Keratinocyte (primary cell): ENCODE results near the gene DNPEP. TPM values are rescaled to one million over a fixed set of nuclear protein-coding genes. Genes with fewer than 3 reads are reported as not detected.

ENCODE experiments used
- DNase-seq: peaks from one replicate; pipeline ENCODE4 v3.0.0-alpha.2; 2011; ENCODE audit warnings: low read depth, missing footprints, low spot score
- FAIRE-seq: peaks from 2 replicates; lab custom pipeline; 2011; peaks lifted over from hg19 to GRCh38; lab: Jason Lieb, UNC
- H2AFZ ChIP-seq: 2 replicates; pipeline ENCODE4 v1.6.0; 2012; ENCODE audit warnings: low read length, control low read depth, inconsistent platforms; ENCODE audit not compliant: control insufficient read depth
- H3K27ac ChIP-seq: 2 replicates; pipeline ENCODE4 v1.5.1; 2011; ENCODE audit warnings: low read length; ENCODE audit not compliant: control insufficient read depth, insufficient read depth
- H3K27me3 ChIP-seq: 3 replicates; pipeline ENCODE4 v1.6.0; 2011; ENCODE audit warnings: low read length; ENCODE audit not compliant: control insufficient read depth, insufficient read depth; ENCODE audit errors: extremely low read depth
- H3K36me3 ChIP-seq, 2 experiments: 2 replicates in 1 of 2; 3 replicates in 1 of 2; pipeline ENCODE4 v1.5.1; 2011; ENCODE audit warnings: low read length in 2 of 2, mild to moderate bottlenecking in 1 of 2; ENCODE audit not compliant: control insufficient read depth in 2 of 2, insufficient read depth in 2 of 2; ENCODE audit errors: extremely low read depth in 1 of 2
- H3K4me1 ChIP-seq: 3 replicates; pipeline ENCODE4 v1.5.1; 2011; ENCODE audit warnings: low read length; ENCODE audit not compliant: control insufficient read depth, insufficient read depth; ENCODE audit errors: extremely low read depth
- H3K4me2 ChIP-seq: 3 replicates; pipeline ENCODE4 v1.6.0; 2011; ENCODE audit warnings: low read depth, low read length; ENCODE audit not compliant: control insufficient read depth, insufficient read depth; ENCODE audit errors: extremely low read depth
- H3K4me3 ChIP-seq, 3 experiments: fragments of 200-600 bp in 1 of 3; sonication (generic) in 1 of 3; 2 replicates in 2 of 3; 3 replicates in 1 of 3; pipeline ENCODE4 v1.5.1; 2011 to 2016; ENCODE audit warnings: low read length in 3 of 3, mild to moderate bottlenecking in 3 of 3, control low read depth in 2 of 3, inconsistent platforms in 1 of 3, low read depth in 1 of 3, mixed read lengths in 1 of 3, mixed run types in 1 of 3, moderate library complexity in 1 of 3; ENCODE audit not compliant: control insufficient read depth in 2 of 3, insufficient read depth in 2 of 3; ENCODE audit errors: extremely low read depth in 1 of 3
- H3K79me2 ChIP-seq: 2 replicates; pipeline ENCODE4 v1.6.0; 2012; ENCODE audit warnings: low read length; ENCODE audit not compliant: control insufficient read depth, insufficient read depth
- H3K9ac ChIP-seq: 3 replicates; pipeline ENCODE4 v1.6.0; 2011; ENCODE audit warnings: low read length; ENCODE audit not compliant: control insufficient read depth, insufficient read depth; ENCODE audit errors: extremely low read depth
- H3K9me1 ChIP-seq: 3 replicates; pipeline ENCODE4 v1.6.0; 2011; ENCODE audit warnings: low read length; ENCODE audit not compliant: control insufficient read depth, insufficient read depth; ENCODE audit errors: extremely low read depth
- H3K9me3 ChIP-seq: 2 replicates; pipeline ENCODE4 v1.5.1; 2012; ENCODE audit warnings: low read depth, low read length; ENCODE audit not compliant: control insufficient read depth
- H4K20me1 ChIP-seq: 3 replicates; pipeline ENCODE4 v1.6.0; 2011; ENCODE audit warnings: low read length; ENCODE audit not compliant: control insufficient read depth, insufficient read depth; ENCODE audit errors: extremely low read depth
- CTCF ChIP-seq, 3 experiments: IDR thresholded peaks in 1 of 3; conservative IDR thresholded peaks in 1 of 3; optimal IDR thresholded peaks in 1 of 3; 2 replicates in 2 of 3; 3 replicates in 1 of 3; pipeline versions ENCODE3 to v1.5.1; 2011; ENCODE audit warnings: low read length in 3 of 3, mild to moderate bottlenecking in 3 of 3, moderate library complexity in 2 of 3, control low read depth in 1 of 3, inconsistent platforms in 1 of 3; ENCODE audit not compliant: insufficient read depth in 2 of 3; ENCODE audit errors: extremely low read depth in 1 of 3
- EZH2 ChIP-seq: IDR thresholded peaks from one replicate; pipeline ENCODE4 v1.6.1; 2012; ENCODE audit warnings: inconsistent platforms, mild to moderate bottlenecking, low read length, moderate library complexity
- dilution Hi-C: fragments of 300-500 bp; cut with MboI; formaldehyde crosslinking; loops from one replicate; pipeline ENCODE4 v1.7.0; 2020; ENCODE audit warnings: low sequenced_read_pairs; ENCODE audit not compliant: extremely low pct_ligation_motif_present
- polyA plus RNA-seq, 5 experiments: library from polyadenylated mRNA; depleted of rRNA in 3 of 5; stranded (reverse) in 3 of 5; stranded (forward) in 1 of 5; unstranded in 1 of 5; fragments of >200 nt; gene quantifications; 1 replicate in 1 of 5; 2 replicates in 3 of 5; 3 replicates in 1 of 5; pipeline versions ENCODE4 v1.2.1 to v1.2.3, GENCODE V29; 2011 to 2012; ENCODE audit warnings: missing spikeins in 2 of 5, low read depth in 1 of 5, low replicate concordance in 1 of 5

DNPEP gene
- polyA plus RNA-seq, 1 donor (not counting 4 experiments of a cell fraction or from before 2014, with no cell fraction given): 34.1 TPM

- Histone ChIP-seq H3K9me1 (no peaks in the 10 kb centered on the region), H3K9me3 (no peaks in the 10 kb centered on the region), H3K9ac (no peak overlapping the region), H3K27me3 (peaks cover 16% of the 10 kb centered on the region), H3K4me2 (no peak overlapping the region), H3K4me3 (no peak overlapping the region), H3K36me3 (no peaks in the 10 kb centered on the region), H2AFZ (no peak overlapping the region), H3K79me2 (no peaks in the 10 kb centered on the region), H3K27ac (no peak overlapping the region), H3K4me1 (no peaks in the 10 kb centered on the region), H4K20me1 (no peaks in the 10 kb centered on the region)
- dilution Hi-C loops: no loop called here
- DNase-seq (no peak), FAIRE-seq (no peak)
- TF ChIP-seq EZH2 (no peak), CTCF (optimal IDR thresholded peaks at IDR 0.05 in 1 of 3, IDR thresholded peaks at IDR 0.05 in 1 of 3, conservative IDR thresholded peaks at IDR 0.05 in 1 of 3; ENCODE audit: extremely low read depth in 1 of 3, insufficient read depth in 2 of 3, low read length in 3 of 3) (no peak)
These were observed 37.5 kb downstream of the DNPEP start for GRCh38 chr2:219350215-219350614.

- Histone ChIP-seq H3K4me2 (no peak overlapping the region), H3K79me2 (no peaks in the 10 kb centered on the region), H3K9me3 (no peaks in the 10 kb centered on the region), H4K20me1 (no peaks in the 10 kb centered on the region), H3K9ac (no peak overlapping the region), H3K4me3 (no peak overlapping the region), H3K27me3 (no peaks in the 10 kb centered on the region), H2AFZ (no peak overlapping the region), H3K9me1 (no peaks in the 10 kb centered on the region), H3K36me3 (no peaks in the 10 kb centered on the region), H3K4me1 (no peaks in the 10 kb centered on the region), H3K27ac (no peak overlapping the region)
- no peak for FAIRE-seq
- no peak for DNase-seq
- dilution Hi-C loops: no loop called here
- TF ChIP-seq CTCF (optimal IDR thresholded peaks at IDR 0.05 in 1 of 3, IDR thresholded peaks at IDR 0.05 in 1 of 3, conservative IDR thresholded peaks at IDR 0.05 in 1 of 3; ENCODE audit: extremely low read depth in 1 of 3, insufficient read depth in 2 of 3, low read length in 3 of 3): no peak
- TF ChIP-seq EZH2: no peak
These were observed 42.8 kb downstream of the DNPEP start for GRCh38 chr2:219344751-219345430.
